HCT116 (cell line): ENCODE data around the gene TRAPPC12. TPM values are rescaled to one million over a fixed set of nuclear protein-coding genes. Genes with fewer than 3 reads are reported as not detected.

Experiments used
- ATAC-seq: fragments of 200-7000 bp; cut with Tn5 transposase; 2 replicates; pipeline ENCODE4 v1.9.1; 2020; ENCODE audit warnings: mild to moderate bottlenecking, moderate library complexity
- BruUV-seq: library from RNA; stranded (reverse); fragments of 400-500 nt; replicated peaks from 2 replicates; lab custom pipeline; 2021; lab: Mats Ljungman, UMichigan
- CTCF ChIA-PET: fragments of 300-600 bp; sonication (Branson Sonifier 250); formaldehyde crosslinking; loops from one replicate; lab custom pipeline; 2021; ENCODE audit warnings: antibody characterized with exemption; lab: Charles Lee
- POLR2A ChIA-PET: fragments of 300-600, 350-600 bp; sonication (Branson Sonifier 250); formaldehyde crosslinking; loops from one replicate; lab custom pipeline; 2021; ENCODE audit warnings: antibody characterized with exemption; lab: Charles Lee
- RAD21 ChIA-PET, 2 experiments: fragments of 300-600 bp; sonication (Branson Sonifier 250); formaldehyde crosslinking; loops; one replicate each; lab custom pipeline; 2023; ENCODE audit warnings: low total read pairs in 2 of 2; ENCODE audit not compliant: uncharacterized antibody in 2 of 2, unreplicated experiment in 2 of 2, low non-redundant PET in 1 of 2; lab: Charles Lee
- DNase-seq: peaks from one replicate; pipeline ENCODE4 v3.0.0-alpha.2; 2010; ENCODE audit warnings: low read depth, low spot score
- H2AFZ ChIP-seq: fragments of 200-600 bp; shearing (Covaris generic), sonication (generic); 2 replicates; pipeline ENCODE4 v1.6.1; 2017; ENCODE audit warnings: low read depth, mixed run types, mixed read lengths, antibody characterized with exemption, low read length; ENCODE audit not compliant: poor library complexity, severe bottlenecking
- H3K27ac ChIP-seq: 2 replicates; pipeline ENCODE4 v1.5.1; 2012; ENCODE audit warnings: low read depth, low read length
- H3K27me3 ChIP-seq: fragments of 200-600 bp; sonication (generic); 2 replicates; pipeline ENCODE4 v1.6.1; 2016; ENCODE audit warnings: mixed run types, low read length, mixed read lengths; ENCODE audit not compliant: insufficient read depth
- H3K36me3 ChIP-seq, 2 experiments: fragments of 200-500 bp in 1 of 2; fragments of 200-600 bp in 1 of 2; sonication (Bioruptor generic) in 1 of 2; sonication (generic) in 1 of 2; 2 replicates each; pipeline versions ENCODE4 v1.5.1 to v1.6.1; 2014 to 2016; ENCODE audit warnings: low read length in 2 of 2, inconsistent platforms in 1 of 2, mixed read lengths in 1 of 2, mixed run types in 1 of 2; ENCODE audit not compliant: insufficient read depth in 2 of 2, control insufficient read depth in 1 of 2
- H3K4me1 ChIP-seq, 2 experiments: fragments of 200-600 bp in 1 of 2; sonication (generic) in 1 of 2; 2 replicates each; pipeline versions ENCODE4 v1.5.1 to v1.6.1; 2012 to 2017; ENCODE audit warnings: low read length in 2 of 2, inconsistent platforms in 1 of 2, mild to moderate bottlenecking in 1 of 2, mixed read lengths in 1 of 2, mixed run types in 1 of 2, moderate library complexity in 1 of 2; ENCODE audit not compliant: insufficient read depth in 2 of 2, control insufficient read depth in 1 of 2
- H3K4me2 ChIP-seq: fragments of 200-600 bp; sonication (generic); 2 replicates; pipeline ENCODE4 v1.6.1; 2017; ENCODE audit warnings: mixed run types, low read length, mixed read lengths
- H3K4me3 ChIP-seq, 2 experiments: fragments of 200-600 bp in 1 of 2; sonication (generic) in 1 of 2; replicated peaks in 1 of 2; 2 replicates each; pipeline ENCODE4 v1.5.1; 2011 to 2016; ENCODE audit warnings: low read length in 2 of 2, control low read depth in 1 of 2, low read depth in 1 of 2, mild to moderate bottlenecking in 1 of 2, mixed read lengths in 1 of 2, mixed run types in 1 of 2
- H3K79me2 ChIP-seq: fragments of 200-600 bp; sonication (generic); 2 replicates; pipeline ENCODE4 v1.6.1; 2017; ENCODE audit warnings: mild to moderate bottlenecking, mixed run types, low read length, moderate library complexity, mixed read lengths; ENCODE audit not compliant: insufficient read depth
- H3K9ac ChIP-seq: fragments of 200-600 bp; sonication (generic); 2 replicates; pipeline ENCODE4 v1.6.1; 2016; ENCODE audit warnings: low read length, mixed read lengths
- H3K9me2 ChIP-seq: fragments of 200-600 bp; sonication (generic), shearing (Covaris generic); 2 replicates; pipeline ENCODE4 v1.6.1; 2017; ENCODE audit warnings: mixed run types, mild to moderate bottlenecking, moderate library complexity; ENCODE audit not compliant: insufficient read depth
- H3K9me3 ChIP-seq, 2 experiments: fragments of 200-500 bp in 1 of 2; fragments of 200-600 bp in 1 of 2; sonication (Bioruptor generic) in 1 of 2; sonication (generic) in 1 of 2; 2 replicates each; pipeline ENCODE4 v1.6.1; 2014 to 2017; ENCODE audit warnings: low read length in 2 of 2, mixed read lengths in 2 of 2, inconsistent platforms in 1 of 2, low read depth in 1 of 2, mild to moderate bottlenecking in 1 of 2, mixed run types in 1 of 2, moderate library complexity in 1 of 2; ENCODE audit not compliant: control insufficient read depth in 1 of 2, insufficient read depth in 1 of 2
- H4K20me1 ChIP-seq: fragments of 200-600 bp; sonication (generic), shearing (Covaris generic); 2 replicates; pipeline ENCODE4 v1.6.1; 2017; ENCODE audit warnings: mixed run types, mild to moderate bottlenecking, moderate library complexity; ENCODE audit not compliant: insufficient read depth
- ATF3 ChIP-seq: IDR thresholded peaks from 2 replicates; pipeline ENCODE4 v1.6.1; 2012
- CBX3 ChIP-seq: IDR thresholded peaks from 2 replicates; pipeline ENCODE4 v1.6.1; 2012; ENCODE audit warnings: low read depth
- CEBPB ChIP-seq: IDR thresholded peaks from 2 replicates; pipeline ENCODE4 v1.6.1; 2012; ENCODE audit warnings: low read depth
- CTCF ChIP-seq, 3 experiments: fragments of 200-600 bp in 1 of 3; sonication (generic) in 1 of 3; IDR thresholded peaks in 2 of 3; conservative IDR thresholded peaks in 1 of 3; 2 replicates each; pipeline ENCODE4 v1.5.1; 2012 to 2017; ENCODE audit warnings: low read depth in 2 of 3, low read length in 2 of 3, antibody characterized with exemption in 1 of 3, borderline replicate concordance in 1 of 3, control low read depth in 1 of 3, mild to moderate bottlenecking in 1 of 3, mixed read lengths in 1 of 3, mixed run types in 1 of 3, moderate library complexity in 1 of 3; ENCODE audit not compliant: insufficient read depth in 1 of 3
- EZH2 ChIP-seq: fragments of 200-600 bp; sonication (generic); IDR thresholded peaks from 2 replicates; pipeline ENCODE4 v1.6.1; 2017; ENCODE audit warnings: antibody characterized with exemption, mixed run types
- EZH2phosphoT487 ChIP-seq: fragments of 200-600 bp; IDR thresholded peaks from 2 replicates; pipeline ENCODE4 v1.6.1; 2018; ENCODE audit warnings: antibody characterized with exemption, borderline replicate concordance
- RAD21 ChIP-seq: IDR thresholded peaks from 2 replicates; pipeline ENCODE4 v1.6.1; 2012; ENCODE audit warnings: low read depth, mild to moderate bottlenecking
- SIN3A ChIP-seq: IDR thresholded peaks from 2 replicates; pipeline ENCODE4 v1.6.1; 2012; ENCODE audit warnings: low read depth
- SP1 ChIP-seq: IDR thresholded peaks from 2 replicates; pipeline ENCODE4 v1.6.1; 2012; ENCODE audit warnings: low read depth
- TCF7L2 ChIP-seq: IDR thresholded peaks from 2 replicates; pipeline ENCODE4 v1.7.0; 2011; ENCODE audit warnings: borderline replicate concordance, inconsistent platforms; ENCODE audit not compliant: insufficient read depth, insufficient read length; ENCODE audit errors: extremely low read depth
- YY1 ChIP-seq: IDR thresholded peaks from 2 replicates; pipeline ENCODE4 v1.6.1; 2011; ENCODE audit warnings: low read length, low read depth, moderate library complexity, mild to moderate bottlenecking; ENCODE audit not compliant: insufficient replicate concordance; ENCODE audit errors: extremely low read depth
- ZFX ChIP-seq: fragments of 450-650 bp; IDR thresholded peaks from 2 replicates; pipeline ENCODE4 v1.6.1; 2017
- intact Hi-C: fragments of 100-400 bp; cut with micrococcal nuclease; formaldehyde crosslinking; loops from 2 replicates; pipeline ENCODE4 v1.10.0; 2022
- total RNA-seq: library from RNA; stranded (reverse); gene quantifications from one replicate; pipeline ENCODE4 v1.2.1, GENCODE V29; 2021; ENCODE audit not compliant: unreplicated experiment

TRAPPC12 gene
- total RNA-seq, 1 experiment from 2014 or later: 47.4 TPM

DNA sequence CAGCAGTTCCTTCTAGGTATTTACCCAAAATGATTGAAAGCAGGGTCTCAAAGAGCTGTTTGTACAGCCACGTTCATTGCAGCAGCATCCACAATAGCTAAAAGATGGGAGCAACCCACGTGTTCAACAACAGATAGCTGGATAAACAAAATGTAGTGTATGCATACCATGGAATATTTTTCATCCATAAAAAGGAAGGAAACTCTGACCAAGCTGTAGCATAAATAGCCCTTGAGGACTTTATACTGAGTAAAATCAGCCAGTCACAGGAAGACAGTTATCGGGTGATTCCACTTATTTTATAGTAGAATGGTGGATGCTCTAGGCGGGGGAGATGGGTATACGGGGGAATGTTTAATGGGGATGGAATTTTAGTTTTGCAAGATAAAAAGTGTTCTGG is 7.5 kb downstream of the TRAPPC12 start:
- TF ChIP-seq EZH2phosphoT487 (no peak), YY1 (no peak), ZFX (no peak), RAD21 (no peak), CTCF (IDR thresholded peaks at IDR 0.05 in 2 of 3, conservative IDR thresholded peaks at IDR 0.05 in 1 of 3; ENCODE audit: borderline replicate concordance in 1 of 3, insufficient read depth in 1 of 3, low read depth in 2 of 3, low read length in 2 of 3) (no peak), CEBPB (no peak)
- DNase-seq (no peak), ATAC-seq (no peak)
- POLR2A ChIA-PET: no interaction called here
- H2AFZ ChIP-seq: no peak overlapping the region
- H3K36me3 ChIP-seq: peaks cover 15 to 18% of the 10 kb centered on the region in 2 experiments; a peak in 3 of 4 replicates
- H3K27me3 ChIP-seq: no peaks in the 10 kb centered on the region
- H3K9me3 ChIP-seq: no peaks in the 10 kb centered on the region
- CTCF ChIA-PET: no interaction called here
- intact Hi-C loops: no loop called here
- H3K79me2 ChIP-seq: peaks cover 38% of the 10 kb centered on the region
- RAD21 ChIA-PET: no interaction called here
- no peaks in the 10 kb centered on the region for H3K4me1 ChIP-seq
- no peak overlapping the region for H3K4me2 ChIP-seq
- no peak overlapping the region for H3K27ac ChIP-seq
- H4K20me1 ChIP-seq: no peaks in the 10 kb centered on the region; the same call in 1 of the 2 replicates
- H3K4me3 ChIP-seq: no peak overlapping the region
- no TSS peak for BruUV-seq
- no peak overlapping the region for H3K9ac ChIP-seq
- no peaks in the 10 kb centered on the region for H3K9me2 ChIP-seq

GRCh38 chr2:3387644-3388411 is 8.3 kb downstream of the TRAPPC12 start:
- no TSS peak for BruUV-seq
- intact Hi-C loops: no loop called here
- TF ChIP-seq EZH2: no peak
- no peak for TF ChIP-seq CTCF (IDR thresholded peaks at IDR 0.05 in 2 of 3, conservative IDR thresholded peaks at IDR 0.05 in 1 of 3; ENCODE audit: borderline replicate concordance in 1 of 3, insufficient read depth in 1 of 3, low read depth in 2 of 3, low read length in 2 of 3)
- TF ChIP-seq ATF3: no peak
- no peak for TF ChIP-seq SP1
- TF ChIP-seq YY1: no peak
- no peak for TF ChIP-seq CBX3
- no peak for TF ChIP-seq CEBPB
- TF ChIP-seq EZH2phosphoT487: no peak
- no peak for TF ChIP-seq RAD21
- TF ChIP-seq TCF7L2: no peak
- no peak for TF ChIP-seq SIN3A

More at GRCh38 chr2:3387644-3388411, 8.3 kb downstream of the TRAPPC12 start:
- Histone ChIP-seq H4K20me1 (no peaks in the 10 kb centered on the region; the same call in 1 of the 2 replicates), H2AFZ (no peak overlapping the region), H3K4me3 (no peak overlapping the region), H3K9ac (no peak overlapping the region), H3K79me2 (peaks cover 33% of the 10 kb centered on the region), H3K9me3 (no peaks in the 10 kb centered on the region), H3K27ac (no peak overlapping the region), H3K36me3 (peaks cover 15 to 18% of the 10 kb centered on the region in 2 experiments; a peak in 3 of 4 replicates), H3K4me1 (no peaks in the 10 kb centered on the region), H3K9me2 (no peaks in the 10 kb centered on the region), H3K27me3 (no peaks in the 10 kb centered on the region), H3K4me2 (no peak overlapping the region)
- ChIA-PET CTCF (no interaction called here), POLR2A (no interaction called here), RAD21 (no interaction called here)
- no peak for DNase-seq
- ATAC-seq: no peak
